ENCODE measurements around the gene ADGRG6.

DNA sequence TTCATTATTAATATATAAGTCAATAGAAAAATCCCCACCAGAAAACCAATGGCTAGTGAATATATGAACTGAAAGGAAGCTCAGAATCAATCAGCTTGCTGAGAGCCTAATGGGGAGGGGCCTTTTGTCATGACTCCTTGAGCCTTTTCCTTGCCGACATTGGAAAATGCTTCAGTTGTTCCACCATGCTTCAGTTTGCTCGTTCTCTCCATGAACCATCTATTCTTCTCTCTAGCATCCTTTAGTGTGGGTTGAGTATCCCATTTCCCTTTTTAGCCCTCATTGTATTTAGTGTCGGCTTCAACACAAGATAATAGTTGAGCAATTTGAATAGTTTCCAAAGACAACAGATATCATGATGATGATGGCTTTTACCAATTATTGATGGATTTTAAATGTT lies 139.9 kb downstream of the ADGRG6 start:
- TF ChIP-seq, protein P1, sequence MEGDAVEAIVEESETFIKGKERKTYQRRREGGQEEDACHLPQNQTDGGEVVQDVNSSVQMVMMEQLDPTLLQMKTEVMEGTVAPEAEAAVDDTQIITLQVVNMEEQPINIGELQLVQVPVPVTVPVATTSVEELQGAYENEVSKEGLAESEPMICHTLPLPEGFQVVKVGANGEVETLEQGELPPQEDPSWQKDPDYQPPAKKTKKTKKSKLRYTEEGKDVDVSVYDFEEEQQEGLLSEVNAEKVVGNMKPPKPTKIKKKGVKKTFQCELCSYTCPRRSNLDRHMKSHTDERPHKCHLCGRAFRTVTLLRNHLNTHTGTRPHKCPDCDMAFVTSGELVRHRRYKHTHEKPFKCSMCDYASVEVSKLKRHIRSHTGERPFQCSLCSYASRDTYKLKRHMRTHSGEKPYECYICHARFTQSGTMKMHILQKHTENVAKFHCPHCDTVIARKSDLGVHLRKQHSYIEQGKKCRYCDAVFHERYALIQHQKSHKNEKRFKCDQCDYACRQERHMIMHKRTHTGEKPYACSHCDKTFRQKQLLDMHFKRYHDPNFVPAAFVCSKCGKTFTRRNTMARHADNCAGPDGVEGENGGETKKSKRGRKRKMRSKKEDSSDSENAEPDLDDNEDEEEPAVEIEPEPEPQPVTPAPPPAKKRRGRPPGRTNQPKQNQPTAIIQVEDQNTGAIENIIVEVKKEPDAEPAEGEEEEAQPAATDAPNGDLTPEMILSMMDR (IDR thresholded peaks at IDR 0.05; ENCODE audit: low read length) = no peak
- no peak for TF ChIP-seq EZH2 (optimal IDR thresholded peaks at IDR 0.05; ENCODE audit: low read depth, low read length)

All from MM.1S (cell line).